K562 (cell line): ENCODE results near the gene PCDHB6. TPM values are rescaled to one million over a fixed set of nuclear protein-coding genes. Genes with fewer than 3 reads are reported as not detected.
A peak's percentile ranks its signal among the peaks of the same experiment; 100 is the strongest.

ENCODE experiments used
- ATAC-seq: fragments of 200-7000 bp; cut with Tn5 transposase; 3 replicates; pipeline ENCODE4 v1.9.1; 2020; ENCODE audit warnings: moderate library complexity
- BruUV-seq: library from RNA; stranded (reverse); fragments of 400-500 nt; replicated peaks from 2 replicates; lab custom pipeline; 2021; lab: Mats Ljungman, UMichigan
- CTCF ChIA-PET: fragments of 300-600 bp; formaldehyde crosslinking; extraction: SDS; loops from one replicate; lab custom pipeline; 2021; ENCODE audit warnings: low intra/inter-chr PET ratio; lab: Yijun Ruan, JAX
- POLR2A ChIA-PET: fragments of 300-600, 350-650 bp; sonication (Branson Sonifier 250); formaldehyde crosslinking; extraction: SDS; loops from one replicate; lab custom pipeline; 2021; ENCODE audit warnings: antibody characterized with exemption, inconsistent platforms; lab: Yijun Ruan, JAX
- DNase-seq, 4 experiments: peaks; one replicate each; pipeline versions ENCODE4 v3.0.0 to v3.0.0-alpha.2; 2011 to 2018; ENCODE audit warnings: low spot score in 3 of 4, mixed read lengths in 3 of 4; ENCODE audit errors: extremely low read depth in 1 of 4
- FAIRE-seq: peaks from 2 replicates; lab custom pipeline; 2011; peaks lifted over from hg19 to GRCh38; lab: Jason Lieb, UNC
- H2AFZ ChIP-seq: 2 replicates; pipeline ENCODE4 v1.6.0; 2011; ENCODE audit warnings: low read depth, low read length, control low read depth, inconsistent platforms
- H3K27ac ChIP-seq: fragments of 200-600 bp; 3 replicates; pipeline ENCODE4 v1.8.0; 2011; ENCODE audit warnings: low read depth, mild to moderate bottlenecking, control low read depth, inconsistent platforms, low read length, moderate library complexity, mixed read lengths; ENCODE audit errors: extremely low read depth
- H3K27me3 ChIP-seq, 2 experiments: fragments of 300-600 bp in 1 of 2; 2 replicates in 1 of 2; 3 replicates in 1 of 2; pipeline versions ENCODE4 v1.6.0 to v1.8.0; 2011; ENCODE audit warnings: inconsistent platforms in 2 of 2, low read length in 2 of 2, mild to moderate bottlenecking in 1 of 2, mixed read lengths in 1 of 2, moderate library complexity in 1 of 2; ENCODE audit not compliant: control insufficient read depth in 2 of 2, insufficient read depth in 2 of 2
- H3K36me3 ChIP-seq: fragments of 300-600 bp; 3 replicates; pipeline ENCODE4 v1.8.0; 2011; ENCODE audit warnings: mild to moderate bottlenecking, low read length, inconsistent platforms; ENCODE audit not compliant: control insufficient read depth, insufficient read depth
- H3K4me1 ChIP-seq, 2 experiments: fragments of 200-600 bp in 1 of 2; replicated peaks in 1 of 2; 2 replicates in 1 of 2; 3 replicates in 1 of 2; pipeline versions ENCODE4 v1.5.1 to v1.8.0; 2011; ENCODE audit warnings: inconsistent platforms in 2 of 2, low read length in 2 of 2, mild to moderate bottlenecking in 1 of 2, mixed read lengths in 1 of 2, moderate library complexity in 1 of 2; ENCODE audit not compliant: control insufficient read depth in 2 of 2, insufficient read depth in 2 of 2
- H3K4me2 ChIP-seq: 2 replicates; pipeline ENCODE4 v1.6.1; 2011; ENCODE audit warnings: low read length, control low read depth, inconsistent platforms, mixed read lengths; ENCODE audit not compliant: insufficient read depth
- H3K4me3 ChIP-seq: fragments of 200-600 bp; sonication (generic), shearing (Covaris generic); 2 replicates; pipeline ENCODE4 v1.5.1; 2016; ENCODE audit warnings: control low read depth, inconsistent platforms
- H3K79me2 ChIP-seq: fragments of 200-600 bp; 3 replicates; pipeline ENCODE4 v1.8.0; 2011; ENCODE audit warnings: low read length, inconsistent platforms; ENCODE audit not compliant: control insufficient read depth, insufficient read depth
- H3K9ac ChIP-seq, 2 experiments: 2 replicates each; pipeline versions ENCODE4 v1.6.0 to v1.6.1; 2011; ENCODE audit warnings: low read depth in 2 of 2, low read length in 2 of 2, control low read depth in 1 of 2, inconsistent platforms in 1 of 2, mild to moderate bottlenecking in 1 of 2, mixed read lengths in 1 of 2; ENCODE audit not compliant: insufficient read depth in 1 of 2
- H3K9me1 ChIP-seq: one replicate; pipeline ENCODE4 v1.6.0; 2011; ENCODE audit warnings: inconsistent platforms, mild to moderate bottlenecking, low read length, moderate library complexity; ENCODE audit not compliant: control insufficient read depth, insufficient read depth
- H3K9me3 ChIP-seq: replicated peaks from 2 replicates; pipeline ENCODE4 v1.5.1; 2011; ENCODE audit warnings: low read depth, low read length, inconsistent platforms; ENCODE audit not compliant: control insufficient read depth, insufficient read depth
- H4K20me1 ChIP-seq: replicated peaks from 2 replicates; pipeline ENCODE4 v1.6.1; 2011; ENCODE audit warnings: low read length, inconsistent platforms, mixed read lengths; ENCODE audit not compliant: control insufficient read depth, insufficient read depth
- CTCF ChIP-seq, 3 experiments: IDR thresholded peaks in 2 of 3; conservative IDR thresholded peaks in 1 of 3; 2 replicates each; pipeline ENCODE4 v1.5.1; 2011 to 2012; ENCODE audit warnings: low read length in 3 of 3, mild to moderate bottlenecking in 3 of 3, control low read depth in 2 of 3, improper control_type of control experiment in 1 of 3, inconsistent platforms in 1 of 3, low read depth in 1 of 3, mixed read lengths in 1 of 3, moderate library complexity in 1 of 3; ENCODE audit not compliant: insufficient read depth in 2 of 3
- HES1 ChIP-seq: fragments of 450-650 bp; IDR thresholded peaks from 2 replicates; pipeline ENCODE4 v1.6.1; 2016; ENCODE audit warnings: low read depth, mild to moderate bottlenecking, moderate library complexity
- NR2C1 ChIP-seq, 2 experiments: fragments of 450-650 bp; IDR thresholded peaks; 2 replicates each; pipeline ENCODE4 v1.6.1; 2017; ENCODE audit warnings: mild to moderate bottlenecking in 2 of 2, antibody characterized with exemption in 1 of 2, inconsistent platforms in 1 of 2, missing compliant biosample characterization in 1 of 2, missing genetic modification characterization in 1 of 2
- PPARD ChIP-seq: fragments of 250-450 bp; sonication (Bioruptor Pico); IDR thresholded peaks from 2 replicates; pipeline ENCODE4 v1.8.0; 2022; ENCODE audit warnings: inconsistent platforms, mild to moderate bottlenecking, moderate library complexity
- RAD21 ChIP-seq, 2 experiments: fragments of 250-450 bp in 1 of 2; fragments of 450-650 bp in 1 of 2; sonication (Bioruptor Pico) in 1 of 2; formaldehyde crosslinking in 1 of 2; IDR thresholded peaks in 1 of 2; conservative IDR thresholded peaks in 1 of 2; 2 replicates each; pipeline versions ENCODE4 v1.4.0 to v1.8.0; 2020 to 2022; ENCODE audit warnings: mild to moderate bottlenecking in 2 of 2, moderate library complexity in 1 of 2
- RUNX1 ChIP-seq: sonication (generic); IDR thresholded peaks from 2 replicates; pipeline ENCODE4 v1.6.1; 2016; ENCODE audit warnings: antibody characterized with exemption, low read depth
- SAFB2 ChIP-seq: fragments of 200-400 bp; formaldehyde crosslinking; IDR thresholded peaks from 2 replicates; pipeline ENCODE4 v1.6.1; 2018; ENCODE audit warnings: borderline replicate concordance, low read length, low read depth, moderate library complexity; ENCODE audit not compliant: severe bottlenecking
- SMARCA4 ChIP-seq: fragments of 450-650 bp; IDR thresholded peaks from 2 replicates; pipeline ENCODE4 v1.6.1; 2016
- TEAD2 ChIP-seq: fragments of 450-650 bp; IDR thresholded peaks from 2 replicates; pipeline ENCODE4 v1.6.1; 2016; ENCODE audit warnings: missing genetic modification characterization, control low read depth, missing compliant biosample characterization
- ZNF175 ChIP-seq: fragments of 200-800 bp; sonication (Bioruptor generic); IDR thresholded peaks from 2 replicates; pipeline ENCODE4 v1.6.1; 2016; ENCODE audit warnings: low read depth, mild to moderate bottlenecking, missing genetic modification characterization, missing compliant biosample characterization
- ZNF184 ChIP-seq: sonication (generic); formaldehyde crosslinking; IDR thresholded peaks from 2 replicates; pipeline ENCODE4 v1.5.0; 2020; ENCODE audit warnings: missing genetic modification reagents
- ZNF639 ChIP-seq, 2 experiments: fragments of 200-800 bp in 1 of 2; sonication (Bioruptor generic) in 1 of 2; sonication (generic) in 1 of 2; formaldehyde crosslinking in 1 of 2; IDR thresholded peaks in 1 of 2; conservative IDR thresholded peaks in 1 of 2; 2 replicates each; pipeline versions ENCODE4 v1.5.0 to v1.6.1; 2016 to 2020; ENCODE audit warnings: missing compliant biosample characterization in 1 of 2, missing genetic modification characterization in 1 of 2, missing genetic modification reagents in 1 of 2
- whole genome bisulfite sequencing: fragments of 100-300 bp; shearing (Covaris generic); methylation state at CpG from one replicate; pipeline ENCODE4 v1.1.6; 2016; ENCODE audit warnings: low coverage, mixed read lengths; ENCODE audit not compliant: insufficient coverage; ENCODE audit errors: missing lambda C conversion rate; 5-methylcytosine and 5-hydroxymethylcytosine counted together
- in situ Hi-C: fragments of 300-500 bp; cut with MboI; formaldehyde crosslinking; loops from 4 replicates; pipeline ENCODE4 v1.15.0; 2018; ENCODE audit warnings: inconsistent platforms, mixed read lengths
- intact Hi-C: fragments of 100-400 bp; cut with micrococcal nuclease; formaldehyde crosslinking; loops from 2 replicates; pipeline ENCODE4 v1.14.2; 2022
- polyA plus RNA-seq, 8 experiments: library from polyadenylated mRNA; depleted of rRNA in 4 of 8; stranded (reverse) in 5 of 8; unstranded in 3 of 8; fragments of >200 nt; fragmentation: Nextera tagmentation in 2 of 8; fragmentation: Illumina TruSeq in 1 of 8; extraction: Ambion mirVana in 2 of 8; extraction: Trizol in 1 of 8; gene quantifications; 2 replicates each; pipeline versions ENCODE4 v1.2.1 to v1.2.3, GENCODE V29; 2011 to 2014; ENCODE audit warnings: inconsistent platforms in 1 of 8, missing spikeins in 1 of 8
- total RNA-seq, 7 experiments: library from RNA; depleted of rRNA in 6 of 7; stranded (reverse); fragments of >200 nt in 6 of 7; fragmentation: Illumina TruSeq in 2 of 7; extraction: Trizol in 2 of 7; gene quantifications; 2 replicates each; pipeline versions ENCODE4 v1.2.1 to v1.2.3, GENCODE V29; 2011 to 2021; ENCODE audit warnings: low replicate concordance in 1 of 7
- TF ChIP-seq, protein P1 (sequence below): sonication (generic); formaldehyde crosslinking; IDR thresholded peaks from 2 replicates; pipeline ENCODE4 v1.9.0; 2022; ENCODE audit warnings: mild to moderate bottlenecking, missing genetic modification reagents

The PCDHB6 gene
- total and polyA plus RNA-seq, 9 of the 15 experiments (the other 6 are each of a cell fraction or from before 2014, with no cell fraction given): not detected

DNA sequence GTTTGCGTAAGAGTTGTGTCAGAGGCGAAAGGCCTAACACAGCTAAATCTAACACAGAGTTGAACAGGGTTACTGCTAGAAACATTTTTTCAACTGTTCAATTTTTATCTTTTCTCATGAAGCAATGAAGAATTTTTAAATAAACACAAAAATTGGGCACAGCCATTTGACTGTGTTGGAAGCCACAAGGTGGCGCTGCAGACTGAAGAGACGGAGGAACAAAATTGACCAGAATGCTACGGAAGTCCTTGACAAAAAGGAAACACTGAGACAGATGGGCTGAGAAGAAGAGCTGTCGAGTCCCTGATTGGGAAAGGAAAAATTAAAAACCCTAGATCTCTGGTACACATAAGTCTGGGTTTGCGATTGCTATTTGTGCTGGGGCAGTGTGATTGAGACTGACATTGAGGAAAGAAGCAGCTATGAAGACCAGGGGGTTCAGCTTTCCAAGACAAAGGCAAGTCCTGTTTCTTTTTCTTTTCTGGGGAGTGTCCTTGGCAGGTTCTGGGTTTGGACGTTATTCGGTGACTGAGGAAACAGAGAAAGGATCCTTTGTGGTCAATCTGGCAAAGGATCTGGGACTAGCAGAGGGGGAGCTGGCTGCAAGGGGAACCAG, 37.1 kb downstream of the PCDHB6 start, which contains the start of gene PCDHB9:
PCDHB9 (plus strand) TSS at position 265 of the 616 bp plus-strand sequence; CDS start at position 423, 158 bp downstream.
- in situ Hi-C loops (no loop called here), intact Hi-C loops (loop anchor here (1.0 kb wide), 1 partner anchor 12 kb away; no protein-coding TSS in a partner anchor)
- Histone ChIP-seq H3K9me1 (no peaks in the 10 kb centered on the region), H3K4me3 (no peak within 1 kb of the TSS), H3K4me2 (no peak within 1 kb of the TSS), H3K79me2 (no peaks in the 10 kb centered on the region), H2AFZ (0 out of 2 replicates have a peak within 1 kb of the TSS, but pooled peaks have one; percentile 40), H4K20me1 (no peaks in the 10 kb centered on the region), H3K4me1 (no peaks in the 10 kb centered on the region), H3K27me3 (no peaks in the 10 kb centered on the region; a peak in 1 of 5 replicates), H3K9ac (no peak within 1 kb of the TSS), H3K36me3 (no peaks in the 10 kb centered on the region), H3K27ac (no peak within 1 kb of the TSS), H3K9me3 (no peaks in the 10 kb centered on the region)
- CTCF ChIA-PET: no interaction called here
- peak; percentile 13 to 37 (median 17) for DNase-seq
- peak; percentile 61; the same call in 2 of the 3 replicates for ATAC-seq
- WGBS: 7% methylated on average over 9 of the region's 9 CpGs
- FAIRE-seq: peak; percentile 67
- BruUV-seq: no TSS peak
- POLR2A ChIA-PET: no interaction called here
- TF ChIP-seq ZNF175 (CRISPR knock-in tag) (no peak), CTCF (IDR thresholded peaks at IDR 0.05 in 2 of 3, conservative IDR thresholded peaks at IDR 0.05 in 1 of 3; ENCODE audit: insufficient read depth in 2 of 3, low read depth in 1 of 3, low read length in 3 of 3) (peak; percentile 48 to 62 (median 62); a peak in 5 of 6 replicates), SAFB2 (no peak), NR2C1 (IDR thresholded peaks at IDR 0.05) (no peak), NR2C1 (tag; IDR thresholded peaks at IDR 0.05) (no peak), RAD21 (CRISPR knock-in tag; conservative IDR thresholded peaks at IDR 0.05 in 1 of 2, IDR thresholded peaks at IDR 0.05 in 1 of 2) (0 out of 4 replicates have a peak, but pooled peaks of 1 of the 2 experiments have one; percentile 11), HES1 (no peak), RUNX1 (no peak), ZNF184 (CRISPR knock-in tag) (no peak), SMARCA4 (0 out of 2 replicates have a peak, but pooled peaks have one; percentile 15), PPARD (CRISPR knock-in tag) (no peak), TEAD2 (tag) (no peak), ZNF639 (CRISPR knock-in tag; conservative IDR thresholded peaks at IDR 0.05 in 1 of 2, IDR thresholded peaks at IDR 0.05 in 1 of 2) (no peak)
- TF ChIP-seq, protein P1, sequence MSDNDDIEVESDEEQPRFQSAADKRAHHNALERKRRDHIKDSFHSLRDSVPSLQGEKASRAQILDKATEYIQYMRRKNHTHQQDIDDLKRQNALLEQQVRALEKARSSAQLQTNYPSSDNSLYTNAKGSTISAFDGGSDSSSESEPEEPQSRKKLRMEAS (CRISPR knock-in tag): no peak
